ENCODE data around the gene GRID2.
A peak's percentile ranks its signal among the peaks of the same experiment; 100 is the strongest.

Gene GRID2

DNA sequence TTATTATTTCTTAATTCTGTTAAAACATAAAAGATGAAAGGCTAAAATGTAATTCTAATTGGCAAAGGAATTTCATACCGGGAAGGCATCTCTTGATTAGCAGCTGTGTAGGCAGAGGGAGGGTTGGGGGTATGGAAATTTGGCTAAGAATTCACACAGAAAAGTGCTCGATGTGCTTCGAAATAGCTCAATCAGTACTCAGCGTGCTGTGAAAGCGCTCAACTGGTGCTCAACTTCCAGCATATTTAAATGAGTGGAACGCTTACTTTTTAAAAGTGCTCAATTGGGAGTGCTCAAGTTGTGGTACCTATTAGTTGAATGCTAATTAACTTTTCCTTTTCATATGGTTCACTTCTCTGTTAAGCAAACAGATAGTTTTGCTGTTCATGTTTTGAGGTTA lies 828.9 kb downstream of the GRID2 start:
- Histone ChIP-seq H3K27ac (ENCODE audit: low read depth, low read length) (no peak overlapping the region), H3K4me1 (ENCODE audit: control insufficient read depth, insufficient read depth, low read length) (peaks cover 43% of the 10 kb centered on the region), H3K36me3 (ENCODE audit: control insufficient read depth, insufficient read depth, low read length) (no peaks in the 10 kb centered on the region), H3K27me3 (ENCODE audit: control insufficient read depth, insufficient read depth, low read length) (no peaks in the 10 kb centered on the region), H3K9me3 (ENCODE audit: control insufficient read depth, insufficient read depth, low read length) (no peaks in the 10 kb centered on the region), H3K9ac (ENCODE audit: low read depth, low read length) (no peak overlapping the region), H3K4me3 (ENCODE audit: low read depth, low read length) (no peak overlapping the region)

DNA sequence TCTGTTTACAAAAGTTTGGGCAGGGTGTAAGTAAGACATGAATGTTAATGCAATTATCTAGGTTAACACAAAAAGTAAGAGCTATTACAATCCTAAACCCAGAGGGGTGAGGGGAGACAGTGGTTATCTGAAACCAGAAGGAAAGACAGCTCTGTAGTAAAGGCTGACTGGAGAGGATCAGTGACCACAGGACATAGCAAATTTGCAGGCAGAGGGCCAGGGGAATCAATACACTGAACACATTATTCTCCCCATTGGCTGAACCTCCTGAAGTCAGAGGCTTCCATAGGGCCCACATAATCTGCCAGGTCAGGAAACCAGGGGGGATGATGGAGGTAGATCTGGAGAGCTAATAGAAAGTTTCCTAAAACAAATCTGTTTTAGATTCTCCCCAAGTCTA lies 835.4 kb downstream of the GRID2 start:
- Histone ChIP-seq H3K4me3 (ENCODE audit: low read depth, low read length) (no peak overlapping the region), H3K27ac (ENCODE audit: low read depth, low read length) (no peak overlapping the region), H3K9ac (ENCODE audit: low read depth, low read length) (no peak overlapping the region), H3K9me3 (ENCODE audit: control insufficient read depth, insufficient read depth, low read length) (no peaks in the 10 kb centered on the region), H3K4me1 (ENCODE audit: control insufficient read depth, insufficient read depth, low read length) (peaks cover 32% of the 10 kb centered on the region), H3K27me3 (ENCODE audit: control insufficient read depth, insufficient read depth, low read length) (no peaks in the 10 kb centered on the region), H3K36me3 (ENCODE audit: control insufficient read depth, insufficient read depth, low read length) (no peaks in the 10 kb centered on the region)

DNA sequence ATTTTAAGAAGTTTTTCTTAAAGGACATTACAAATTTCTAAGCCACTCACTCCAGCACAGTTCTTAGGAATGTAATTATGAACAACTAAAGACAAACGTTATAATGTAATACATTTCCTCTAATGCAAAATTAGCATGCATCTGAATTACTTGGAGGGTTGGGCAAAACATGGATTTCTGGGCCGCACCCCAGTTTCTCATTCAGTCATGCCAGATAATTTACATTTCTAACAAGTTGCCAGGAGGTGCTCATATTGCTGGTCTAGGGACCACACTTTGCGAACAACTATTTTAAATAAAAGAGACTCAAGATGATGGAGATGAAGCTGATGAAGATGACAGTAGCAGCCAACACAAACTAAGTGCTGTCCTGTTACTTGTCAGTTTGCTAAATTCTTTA lies 840.1 kb downstream of the GRID2 start:
- H3K27ac ChIP-seq (ENCODE audit: low read depth, low read length) = no peak overlapping the region
- peaks cover 53% of the 10 kb centered on the region for H3K4me1 ChIP-seq (ENCODE audit: control insufficient read depth, insufficient read depth, low read length)
- no peaks in the 10 kb centered on the region for H3K27me3 ChIP-seq (ENCODE audit: control insufficient read depth, insufficient read depth, low read length)
- H3K4me3 ChIP-seq (ENCODE audit: low read depth, low read length) = no peak overlapping the region
- no peaks in the 10 kb centered on the region for H3K9me3 ChIP-seq (ENCODE audit: control insufficient read depth, insufficient read depth, low read length)
- H3K9ac ChIP-seq (ENCODE audit: low read depth, low read length) = no peak overlapping the region
- no peaks in the 10 kb centered on the region for H3K36me3 ChIP-seq (ENCODE audit: control insufficient read depth, insufficient read depth, low read length)

DNA sequence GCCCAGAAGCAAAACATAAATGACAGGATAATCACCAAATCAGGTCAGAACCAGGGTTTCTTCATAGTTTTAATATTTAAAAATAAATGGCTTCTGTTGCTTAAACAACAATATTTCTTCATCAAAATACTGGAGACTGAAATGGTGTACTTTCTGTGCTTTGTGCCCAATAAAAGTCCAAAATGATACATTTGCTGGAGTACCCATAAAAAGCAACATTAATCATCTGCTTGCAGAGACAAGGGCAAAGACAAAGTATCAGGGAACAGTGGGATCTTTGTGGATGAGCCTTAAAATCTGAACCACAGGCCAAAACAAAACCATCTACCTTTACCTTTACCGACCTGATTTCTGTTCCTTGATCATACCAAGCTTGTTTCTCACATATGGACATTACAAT lies 840.9 kb downstream of the GRID2 start:
- H3K27me3 ChIP-seq (ENCODE audit: control insufficient read depth, insufficient read depth, low read length) = no peaks in the 10 kb centered on the region
- no peaks in the 10 kb centered on the region for H3K9me3 ChIP-seq (ENCODE audit: control insufficient read depth, insufficient read depth, low read length)
- H3K4me1 ChIP-seq (ENCODE audit: control insufficient read depth, insufficient read depth, low read length) = peaks cover 53% of the 10 kb centered on the region
- H3K36me3 ChIP-seq (ENCODE audit: control insufficient read depth, insufficient read depth, low read length) = no peaks in the 10 kb centered on the region
- no peak overlapping the region for H3K9ac ChIP-seq (ENCODE audit: low read depth, low read length)
- no peak overlapping the region for H3K4me3 ChIP-seq (ENCODE audit: low read depth, low read length)
- no peak overlapping the region for H3K27ac ChIP-seq (ENCODE audit: low read depth, low read length)

DNA sequence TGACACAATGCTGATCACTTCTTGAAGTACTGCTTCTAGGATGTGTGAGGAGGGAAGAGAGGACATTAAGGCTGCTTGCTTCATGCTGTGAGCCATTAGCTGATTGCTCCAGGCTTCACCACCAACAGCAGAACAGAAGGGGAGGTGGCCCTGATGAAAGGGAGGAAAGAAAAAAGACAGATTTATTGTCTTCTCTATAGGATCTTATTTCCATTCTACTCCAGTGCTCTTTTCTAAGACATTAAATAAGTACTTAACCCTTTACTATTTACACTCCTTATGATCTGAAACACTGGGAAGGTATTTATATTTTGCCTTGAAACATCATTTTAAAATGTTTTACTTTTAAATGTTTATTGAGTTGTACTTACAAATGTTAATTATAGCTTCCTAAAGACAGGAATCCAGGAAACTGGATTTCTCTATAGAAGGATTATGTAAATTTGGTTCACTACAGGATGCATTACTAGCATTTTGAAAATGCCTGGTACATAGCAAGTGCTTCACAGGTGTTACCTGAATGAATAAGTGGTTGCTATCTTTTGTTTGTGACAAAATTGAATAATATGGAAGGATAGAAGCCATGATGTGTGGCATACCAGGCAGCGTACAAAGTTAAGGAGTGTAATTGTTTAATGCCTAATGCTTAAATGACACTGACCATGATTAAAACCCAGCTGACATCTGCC lies 843.9 kb downstream of the GRID2 start:
- peak overlapping the region; percentile 18; the same call in 1 of the 2 replicates for H3K4me3 ChIP-seq (ENCODE audit: low read depth, low read length)
- H3K9me3 ChIP-seq (ENCODE audit: control insufficient read depth, insufficient read depth, low read length) = no peaks in the 10 kb centered on the region
- H3K27ac ChIP-seq (ENCODE audit: low read depth, low read length) = peak overlapping the region; percentile 57
- peaks cover 53% of the 10 kb centered on the region for H3K4me1 ChIP-seq (ENCODE audit: control insufficient read depth, insufficient read depth, low read length)
- no peaks in the 10 kb centered on the region for H3K27me3 ChIP-seq (ENCODE audit: control insufficient read depth, insufficient read depth, low read length)
- H3K9ac ChIP-seq (ENCODE audit: low read depth, low read length) = no peak overlapping the region
- no peaks in the 10 kb centered on the region for H3K36me3 ChIP-seq (ENCODE audit: control insufficient read depth, insufficient read depth, low read length)

DNA sequence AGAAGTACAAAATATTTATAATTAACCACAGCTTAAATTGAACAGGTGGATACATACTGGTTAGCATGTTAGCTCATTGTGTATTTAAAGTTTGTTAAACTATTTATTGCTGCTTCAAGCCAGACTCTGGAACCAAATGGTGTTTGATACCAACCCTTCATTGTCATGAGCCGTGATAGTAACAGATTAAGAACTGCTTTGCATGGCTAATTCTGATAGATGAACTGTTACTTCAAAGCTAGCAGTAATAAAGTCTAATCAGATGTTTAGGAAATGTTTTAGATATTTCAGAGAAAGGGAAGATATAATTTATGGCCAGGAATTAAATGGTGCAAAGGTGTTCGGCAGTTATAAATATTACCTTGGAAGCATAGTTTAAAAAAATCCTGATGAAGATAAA lies 848.7 kb downstream of the GRID2 start:
- H3K9ac ChIP-seq (ENCODE audit: low read depth, low read length) = no peak overlapping the region

DNA sequence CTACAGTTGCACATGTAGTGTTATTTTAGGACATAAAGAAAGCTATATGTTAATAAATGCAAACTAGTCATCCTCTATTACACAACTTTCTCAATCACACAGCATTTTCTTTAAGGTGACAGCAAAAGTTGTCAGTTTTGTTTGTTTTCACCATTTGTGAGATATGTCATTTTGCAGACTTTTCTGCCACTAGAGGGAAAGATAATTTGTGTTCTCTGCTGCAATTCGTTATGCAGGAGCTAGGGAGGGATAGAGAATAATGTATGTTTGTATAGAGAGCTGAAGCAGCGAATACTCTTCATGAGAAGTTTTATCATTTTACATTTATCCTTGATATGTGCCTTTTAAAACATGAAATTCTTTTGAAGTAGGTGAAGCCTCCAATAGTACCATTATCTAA lies 854.2 kb downstream of the GRID2 start:
- Histone ChIP-seq H3K36me3 (ENCODE audit: control insufficient read depth, insufficient read depth, low read length) (no peaks in the 10 kb centered on the region), H3K4me3 (ENCODE audit: low read depth, low read length) (no peak overlapping the region), H3K27me3 (ENCODE audit: control insufficient read depth, insufficient read depth, low read length) (no peaks in the 10 kb centered on the region), H3K4me1 (ENCODE audit: control insufficient read depth, insufficient read depth, low read length) (peaks cover 28% of the 10 kb centered on the region), H3K27ac (ENCODE audit: low read depth, low read length) (no peak overlapping the region), H3K9me3 (ENCODE audit: control insufficient read depth, insufficient read depth, low read length) (no peaks in the 10 kb centered on the region), H3K9ac (ENCODE audit: low read depth, low read length) (no peak overlapping the region)

More for the DNA sequence above, 848.7 kb downstream of the GRID2 start:
- Histone ChIP-seq H3K27ac (ENCODE audit: low read depth, low read length) (no peak overlapping the region), H3K4me1 (ENCODE audit: control insufficient read depth, insufficient read depth, low read length) (peaks cover 21% of the 10 kb centered on the region), H3K9me3 (ENCODE audit: control insufficient read depth, insufficient read depth, low read length) (no peaks in the 10 kb centered on the region), H3K36me3 (ENCODE audit: control insufficient read depth, insufficient read depth, low read length) (no peaks in the 10 kb centered on the region), H3K4me3 (ENCODE audit: low read depth, low read length) (no peak overlapping the region), H3K27me3 (ENCODE audit: control insufficient read depth, insufficient read depth, low read length) (no peaks in the 10 kb centered on the region)

DNA sequence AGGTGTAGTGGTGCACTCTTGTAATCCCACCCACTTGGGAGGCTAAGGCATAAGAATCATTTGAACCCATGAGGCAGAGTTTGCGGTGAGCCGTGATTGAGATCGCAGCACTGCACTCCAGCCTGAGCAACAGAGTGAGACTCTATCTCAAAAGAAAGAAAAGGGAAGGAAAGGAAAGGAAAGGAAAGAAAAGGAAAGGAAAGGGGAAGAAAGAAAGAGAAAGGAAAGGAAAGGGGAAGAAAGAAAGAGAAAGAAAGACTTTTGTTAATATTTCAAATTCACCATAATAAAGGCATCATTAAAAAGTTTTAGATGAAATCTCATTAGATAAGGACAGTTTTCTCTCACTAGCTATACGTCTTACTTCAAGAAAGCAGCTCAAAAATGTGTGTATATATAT lies 864.3 kb downstream of the GRID2 start:
- Histone ChIP-seq H3K4me3 (ENCODE audit: low read depth, low read length) (no peak overlapping the region), H3K36me3 (ENCODE audit: control insufficient read depth, insufficient read depth, low read length) (no peaks in the 10 kb centered on the region), H3K9ac (ENCODE audit: low read depth, low read length) (no peak overlapping the region), H3K27me3 (ENCODE audit: control insufficient read depth, insufficient read depth, low read length) (no peaks in the 10 kb centered on the region), H3K9me3 (ENCODE audit: control insufficient read depth, insufficient read depth, low read length) (no peaks in the 10 kb centered on the region), H3K27ac (ENCODE audit: low read depth, low read length) (no peak overlapping the region), H3K4me1 (ENCODE audit: control insufficient read depth, insufficient read depth, low read length) (peaks cover 2% of the 10 kb centered on the region; the same call in 1 of the 2 replicates)

DNA sequence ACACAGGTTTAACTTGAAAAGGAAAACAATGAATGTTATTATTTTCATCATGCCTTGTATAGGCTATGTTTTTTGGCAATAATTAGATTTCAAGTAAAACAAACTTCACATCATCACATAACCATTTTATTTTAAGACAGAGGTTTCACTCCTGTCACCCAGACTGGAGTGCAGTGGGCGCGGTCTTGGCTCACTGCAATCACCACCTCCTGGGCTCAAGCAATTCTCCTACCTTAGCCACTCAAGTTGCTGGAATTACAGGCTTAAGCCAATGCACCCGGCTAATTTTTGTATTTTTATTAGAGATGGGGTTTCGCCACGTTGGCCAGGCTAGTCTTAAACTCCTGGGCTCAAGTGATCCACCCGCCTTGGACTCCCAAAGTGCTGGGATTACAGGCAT lies 866.2 kb downstream of the GRID2 start:
- H3K4me1 ChIP-seq (ENCODE audit: control insufficient read depth, insufficient read depth, low read length) = no peaks in the 10 kb centered on the region
- no peak overlapping the region for H3K9ac ChIP-seq (ENCODE audit: low read depth, low read length)
- no peak overlapping the region for H3K27ac ChIP-seq (ENCODE audit: low read depth, low read length)
- no peaks in the 10 kb centered on the region for H3K36me3 ChIP-seq (ENCODE audit: control insufficient read depth, insufficient read depth, low read length)
- H3K27me3 ChIP-seq (ENCODE audit: control insufficient read depth, insufficient read depth, low read length) = no peaks in the 10 kb centered on the region
- no peaks in the 10 kb centered on the region for H3K9me3 ChIP-seq (ENCODE audit: control insufficient read depth, insufficient read depth, low read length)
- no peak overlapping the region for H3K4me3 ChIP-seq (ENCODE audit: low read depth, low read length)

DNA sequence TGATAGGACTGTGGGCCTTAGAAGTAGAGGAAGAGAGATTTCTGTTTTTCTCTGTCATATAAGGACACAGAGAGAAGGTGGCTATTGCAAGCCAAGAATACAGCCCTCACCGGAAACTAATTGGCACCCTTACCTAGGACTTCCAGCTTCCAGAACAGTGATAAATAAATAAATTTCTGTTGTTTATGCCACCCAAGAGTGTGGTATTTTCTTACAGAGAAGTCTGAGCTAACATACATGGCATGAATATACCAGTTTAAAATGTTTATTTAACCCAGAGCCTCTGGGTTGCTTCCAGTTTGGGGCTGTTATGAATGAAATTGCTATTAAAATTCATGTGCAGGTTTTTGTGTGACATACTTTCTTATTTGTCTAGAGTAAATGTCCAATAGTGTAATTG lies 870.8 kb downstream of the GRID2 start:
- H3K27me3 ChIP-seq (ENCODE audit: control insufficient read depth, insufficient read depth, low read length) = no peaks in the 10 kb centered on the region
- no peak overlapping the region for H3K27ac ChIP-seq (ENCODE audit: low read depth, low read length)
- no peaks in the 10 kb centered on the region for H3K4me1 ChIP-seq (ENCODE audit: control insufficient read depth, insufficient read depth, low read length)
- H3K4me3 ChIP-seq (ENCODE audit: low read depth, low read length) = no peak overlapping the region
- no peaks in the 10 kb centered on the region for H3K9me3 ChIP-seq (ENCODE audit: control insufficient read depth, insufficient read depth, low read length)
- no peak overlapping the region for H3K9ac ChIP-seq (ENCODE audit: low read depth, low read length)
- no peaks in the 10 kb centered on the region; the same call in 1 of the 2 replicates for H3K36me3 ChIP-seq (ENCODE audit: control insufficient read depth, insufficient read depth, low read length)

DNA sequence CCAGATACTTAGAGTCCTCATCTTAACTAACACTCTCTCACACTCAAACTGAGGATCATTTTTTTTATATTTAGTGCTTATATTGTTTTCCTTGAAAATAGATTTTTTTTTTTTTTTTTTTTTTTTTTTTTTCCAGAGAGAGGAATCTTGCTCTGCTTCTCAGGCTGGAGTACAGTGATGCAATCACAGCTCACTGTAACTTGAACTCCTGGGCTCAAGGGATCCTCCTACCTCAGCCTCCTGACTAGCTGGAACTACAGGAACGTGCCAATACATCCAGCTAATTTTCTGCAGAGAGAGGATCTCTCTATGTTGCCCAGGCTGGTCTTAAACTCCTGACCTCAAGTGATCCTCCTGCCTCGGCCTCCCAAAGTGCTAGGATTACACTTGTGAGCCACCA lies 874.5 kb downstream of the GRID2 start:
- Histone ChIP-seq H3K27ac (ENCODE audit: low read depth, low read length) (no peak overlapping the region), H3K27me3 (ENCODE audit: control insufficient read depth, insufficient read depth, low read length) (no peaks in the 10 kb centered on the region), H3K9me3 (ENCODE audit: control insufficient read depth, insufficient read depth, low read length) (no peaks in the 10 kb centered on the region), H3K9ac (ENCODE audit: low read depth, low read length) (no peak overlapping the region), H3K36me3 (ENCODE audit: control insufficient read depth, insufficient read depth, low read length) (peaks cover 5% of the 10 kb centered on the region; the same call in 1 of the 2 replicates), H3K4me3 (ENCODE audit: low read depth, low read length) (no peak overlapping the region), H3K4me1 (ENCODE audit: control insufficient read depth, insufficient read depth, low read length) (no peaks in the 10 kb centered on the region)
